HL-60 (cell line): ENCODE results near the gene EIF2B4.

Experiments
- DNase-seq, 2 experiments: peaks; one replicate each; pipeline ENCODE4 v3.0.0-alpha.2; 2010 to 2020; ENCODE audit warnings: low read depth in 1 of 2, low spot score in 1 of 2
- H3K27ac ChIP-seq: fragments of 250-450 bp; sonication (Bioruptor Pico); replicated peaks from 2 replicates; pipeline ENCODE4 v1.5.1; 2020; ENCODE audit warnings: mild to moderate bottlenecking, moderate library complexity
- H3K27me3 ChIP-seq: fragments of 250-450 bp; sonication (Bioruptor Pico); 2 replicates; pipeline ENCODE4 v1.5.1; 2021; ENCODE audit warnings: mild to moderate bottlenecking, moderate library complexity; ENCODE audit not compliant: insufficient read depth, poor library complexity, severe bottlenecking
- H3K4me3 ChIP-seq: replicated peaks from 2 replicates; pipeline ENCODE4 v1.5.1; 2011; ENCODE audit warnings: mild to moderate bottlenecking, control low read depth, low read length; ENCODE audit not compliant: insufficient read depth
- GABPA ChIP-seq: IDR thresholded peaks from 2 replicates; pipeline ENCODE4 v1.6.1; 2012; ENCODE audit warnings: low read depth
- POLR2AphosphoS5 ChIP-seq: IDR thresholded peaks from 2 replicates; pipeline ENCODE4 v1.6.1; 2012; ENCODE audit warnings: low read depth
- SPI1 ChIP-seq: IDR thresholded peaks from 2 replicates; pipeline ENCODE4 v1.6.1; 2012; ENCODE audit warnings: low read depth, mild to moderate bottlenecking, borderline replicate concordance
- TF ChIP-seq, protein P1 (sequence below): IDR thresholded peaks from 2 replicates; pipeline ENCODE4 v1.6.1; 2012; ENCODE audit warnings: low read depth; ENCODE audit not compliant: insufficient replicate concordance
- TF ChIP-seq, protein P2 (sequence below): IDR thresholded peaks from one replicate; pipeline ENCODE4 v1.5.1; 2011; ENCODE audit warnings: low read length, control low read depth, inconsistent platforms; ENCODE audit not compliant: insufficient read depth

The EIF2B4 gene

DNA sequence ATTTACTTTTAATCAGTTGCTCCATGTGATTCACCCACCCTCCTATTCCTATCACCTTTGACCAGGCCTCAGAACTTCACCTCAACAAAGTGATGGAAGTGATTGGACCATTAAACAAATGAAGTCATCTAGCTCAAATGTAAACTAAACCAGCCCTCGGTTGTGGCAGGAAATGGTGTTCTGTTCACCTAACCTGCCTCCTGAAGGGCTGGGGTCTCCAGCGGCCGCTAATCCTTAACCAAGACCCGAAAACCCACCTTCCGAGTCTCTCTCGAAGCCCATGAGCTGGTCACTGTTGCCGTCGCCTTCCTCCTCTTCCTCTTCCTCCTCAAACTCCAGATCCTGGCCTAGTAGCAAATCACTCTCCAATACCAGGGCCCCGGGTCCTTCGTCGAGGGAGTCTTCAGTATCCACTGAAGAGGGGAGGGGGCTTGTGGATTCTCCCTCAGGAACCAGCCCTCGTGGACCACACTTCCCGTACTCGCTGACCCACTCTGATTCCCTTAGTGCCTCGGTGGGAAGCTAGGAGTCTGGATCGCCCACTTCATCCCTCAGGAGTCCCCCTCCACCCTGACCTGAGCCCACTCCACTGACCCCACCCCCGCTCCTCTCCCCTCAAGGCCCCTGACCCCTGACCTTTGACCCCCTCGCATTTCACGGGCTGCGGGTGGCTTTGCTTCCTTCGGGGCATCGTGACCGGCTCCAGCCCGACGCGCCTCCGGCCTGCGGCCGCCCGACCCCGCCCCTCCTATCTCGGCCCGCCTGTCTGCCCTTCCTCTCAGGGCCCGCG is 9.9 kb upstream of the EIF2B4 start:
- Histone ChIP-seq H3K27me3 (no peaks in the 10 kb centered on the region), H3K4me3 (peak overlapping the region; percentile 77)
- DNase-seq, result peak; percentile 69 to 72

DNA sequence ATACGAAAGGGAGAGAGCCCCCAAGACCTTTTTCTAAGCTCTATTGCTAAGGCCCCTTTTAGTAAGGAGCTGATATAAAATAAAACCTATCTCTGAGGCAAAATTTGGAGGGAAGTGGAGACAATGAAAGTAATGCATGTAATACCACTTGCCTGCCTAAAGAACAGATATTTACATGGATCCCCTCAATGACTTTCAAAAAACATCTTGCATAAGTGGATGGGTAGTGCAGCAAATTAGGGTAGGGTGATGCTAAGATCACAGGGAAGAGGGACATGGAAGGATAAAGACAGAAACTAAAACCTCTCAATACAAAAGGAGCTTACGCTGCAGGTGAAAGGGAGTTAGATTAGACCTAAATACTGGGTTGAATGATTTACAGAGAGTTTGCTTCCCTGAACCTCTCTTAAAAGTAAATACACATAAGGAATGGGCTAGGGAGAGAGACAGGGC is 9.3 kb upstream of the EIF2B4 start:
- no peak for TF ChIP-seq POLR2AphosphoS5
- no peak for TF ChIP-seq SPI1
- no peak for TF ChIP-seq GABPA
- TF ChIP-seq, protein P1, sequence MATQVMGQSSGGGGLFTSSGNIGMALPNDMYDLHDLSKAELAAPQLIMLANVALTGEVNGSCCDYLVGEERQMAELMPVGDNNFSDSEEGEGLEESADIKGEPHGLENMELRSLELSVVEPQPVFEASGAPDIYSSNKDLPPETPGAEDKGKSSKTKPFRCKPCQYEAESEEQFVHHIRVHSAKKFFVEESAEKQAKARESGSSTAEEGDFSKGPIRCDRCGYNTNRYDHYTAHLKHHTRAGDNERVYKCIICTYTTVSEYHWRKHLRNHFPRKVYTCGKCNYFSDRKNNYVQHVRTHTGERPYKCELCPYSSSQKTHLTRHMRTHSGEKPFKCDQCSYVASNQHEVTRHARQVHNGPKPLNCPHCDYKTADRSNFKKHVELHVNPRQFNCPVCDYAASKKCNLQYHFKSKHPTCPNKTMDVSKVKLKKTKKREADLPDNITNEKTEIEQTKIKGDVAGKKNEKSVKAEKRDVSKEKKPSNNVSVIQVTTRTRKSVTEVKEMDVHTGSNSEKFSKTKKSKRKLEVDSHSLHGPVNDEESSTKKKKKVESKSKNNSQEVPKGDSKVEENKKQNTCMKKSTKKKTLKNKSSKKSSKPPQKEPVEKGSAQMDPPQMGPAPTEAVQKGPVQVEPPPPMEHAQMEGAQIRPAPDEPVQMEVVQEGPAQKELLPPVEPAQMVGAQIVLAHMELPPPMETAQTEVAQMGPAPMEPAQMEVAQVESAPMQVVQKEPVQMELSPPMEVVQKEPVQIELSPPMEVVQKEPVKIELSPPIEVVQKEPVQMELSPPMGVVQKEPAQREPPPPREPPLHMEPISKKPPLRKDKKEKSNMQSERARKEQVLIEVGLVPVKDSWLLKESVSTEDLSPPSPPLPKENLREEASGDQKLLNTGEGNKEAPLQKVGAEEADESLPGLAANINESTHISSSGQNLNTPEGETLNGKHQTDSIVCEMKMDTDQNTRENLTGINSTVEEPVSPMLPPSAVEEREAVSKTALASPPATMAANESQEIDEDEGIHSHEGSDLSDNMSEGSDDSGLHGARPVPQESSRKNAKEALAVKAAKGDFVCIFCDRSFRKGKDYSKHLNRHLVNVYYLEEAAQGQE, result no peak
- H3K27me3 ChIP-seq, result no peaks in the 10 kb centered on the region
- peak overlapping the region; percentile 77 for H3K4me3 ChIP-seq
- DNase-seq, result no peak
- peak overlapping the region; percentile 70 for H3K27ac ChIP-seq

More for the DNA sequence above, 9.9 kb upstream of the EIF2B4 start:
- TF ChIP-seq, protein P1, result no peak
- no peak for TF ChIP-seq SPI1
- no peak for TF ChIP-seq GABPA
- TF ChIP-seq, protein P2, sequence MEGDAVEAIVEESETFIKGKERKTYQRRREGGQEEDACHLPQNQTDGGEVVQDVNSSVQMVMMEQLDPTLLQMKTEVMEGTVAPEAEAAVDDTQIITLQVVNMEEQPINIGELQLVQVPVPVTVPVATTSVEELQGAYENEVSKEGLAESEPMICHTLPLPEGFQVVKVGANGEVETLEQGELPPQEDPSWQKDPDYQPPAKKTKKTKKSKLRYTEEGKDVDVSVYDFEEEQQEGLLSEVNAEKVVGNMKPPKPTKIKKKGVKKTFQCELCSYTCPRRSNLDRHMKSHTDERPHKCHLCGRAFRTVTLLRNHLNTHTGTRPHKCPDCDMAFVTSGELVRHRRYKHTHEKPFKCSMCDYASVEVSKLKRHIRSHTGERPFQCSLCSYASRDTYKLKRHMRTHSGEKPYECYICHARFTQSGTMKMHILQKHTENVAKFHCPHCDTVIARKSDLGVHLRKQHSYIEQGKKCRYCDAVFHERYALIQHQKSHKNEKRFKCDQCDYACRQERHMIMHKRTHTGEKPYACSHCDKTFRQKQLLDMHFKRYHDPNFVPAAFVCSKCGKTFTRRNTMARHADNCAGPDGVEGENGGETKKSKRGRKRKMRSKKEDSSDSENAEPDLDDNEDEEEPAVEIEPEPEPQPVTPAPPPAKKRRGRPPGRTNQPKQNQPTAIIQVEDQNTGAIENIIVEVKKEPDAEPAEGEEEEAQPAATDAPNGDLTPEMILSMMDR, result no peak
- TF ChIP-seq POLR2AphosphoS5, result no peak
- H3K27ac ChIP-seq, result peak overlapping the region; percentile 70

DNA sequence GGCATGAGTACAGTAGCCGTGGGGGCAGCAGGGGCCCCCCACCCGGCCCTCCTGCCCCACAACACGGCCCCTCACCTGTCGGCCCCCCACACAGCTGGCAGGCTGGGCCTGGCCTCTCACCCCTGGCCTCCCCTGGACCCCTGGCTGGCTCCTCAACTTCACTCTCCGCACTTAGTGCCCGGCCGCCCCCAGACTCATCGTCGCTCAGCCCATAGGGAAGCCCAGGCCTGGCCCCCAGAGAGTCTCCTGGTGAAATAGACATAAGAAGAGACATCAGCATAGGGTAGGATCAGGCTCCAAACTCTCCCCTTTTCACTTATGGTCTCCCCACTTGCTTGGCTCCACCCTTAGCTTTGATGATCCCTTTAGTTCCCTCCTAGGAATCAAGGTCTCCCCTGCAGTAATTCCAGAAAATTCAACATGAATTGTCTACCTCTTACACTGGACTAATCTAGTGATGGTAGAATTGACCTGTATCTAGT is 8.7 kb upstream of the EIF2B4 start:
- Histone ChIP-seq H3K4me3 (no peak overlapping the region), H3K27ac (peak overlapping the region; percentile 70), H3K27me3 (no peaks in the 10 kb centered on the region)
- DNase-seq, result no peak
- TF ChIP-seq, protein P2, result no peak
- TF ChIP-seq, protein P1, result no peak
- no peak for TF ChIP-seq POLR2AphosphoS5
- no peak for TF ChIP-seq GABPA
- TF ChIP-seq SPI1, result no peak
